BLaER1 treated with 17β-estradiol and CSF1 and Interleukin-3, amounts not matched to agents 10 nM and 100 nM (cell line): ENCODE data around the gene ITM2C.

Source experiments
- H3K27ac ChIP-seq, 11 experiments: shearing (Covaris generic); formaldehyde crosslinking; 2 replicates each; pipeline ENCODE4 v1.8.1; 2022
- H3K27me3 ChIP-seq, 11 experiments: shearing (Covaris generic); formaldehyde crosslinking; 2 replicates each; pipeline ENCODE4 v1.8.1; 2022
- H3K36me3 ChIP-seq, 11 experiments: shearing (Covaris generic); formaldehyde crosslinking; 2 replicates each; pipeline ENCODE4 v1.8.1; 2022
- H3K4me1 ChIP-seq, 10 experiments: shearing (Covaris generic); formaldehyde crosslinking; 2 replicates each; pipeline ENCODE4 v1.8.1; 2022
- H3K4me2 ChIP-seq, 11 experiments: shearing (Covaris generic); formaldehyde crosslinking; 2 replicates each; pipeline ENCODE4 v1.8.1; 2022
- H3K4me3 ChIP-seq, 10 experiments: shearing (Covaris generic); formaldehyde crosslinking; 2 replicates each; pipeline ENCODE4 v1.8.1; 2022
- H3K9ac ChIP-seq, 11 experiments: shearing (Covaris generic); formaldehyde crosslinking; 2 replicates each; pipeline ENCODE4 v1.8.1; 2022
- H3K9me3 ChIP-seq, 11 experiments: shearing (Covaris generic); formaldehyde crosslinking; replicated peaks in 1 of 11; 2 replicates each; pipeline ENCODE4 v1.8.1; 2022
- H4K20me1 ChIP-seq, 11 experiments: shearing (Covaris generic); formaldehyde crosslinking; 2 replicates each; pipeline ENCODE4 v1.8.1; 2022
- Cebpa-rat ChIP-seq, 11 experiments: shearing (Covaris generic); IDR thresholded peaks; 2 replicates each; pipeline ENCODE4 v1.8.1; 2022

The ITM2C gene

GRCh38 chr2:230908092-230908594 is 43.4 kb downstream of the ITM2C start:
- Histone ChIP-seq H3K27me3 (no peaks in the 10 kb centered on the region), H3K4me3 (peak overlapping the region in 9 of 10 experiments; percentile 1 to 69 (median 54); a peak in 16 of 20 replicates), H3K36me3 (no peaks in the 10 kb centered on the region), H3K27ac (peak overlapping the region in 9 of 11 experiments; percentile 79 to 95 (median 86); a peak in 19 of 22 replicates), H3K4me1 (peaks cover 54 to 85% (median 67%) of the 10 kb centered on the region in 10 experiments), H4K20me1 (no peaks in the 10 kb centered on the region), H3K9me3 (peaks cover 0 to 7% (median 0%) of the 10 kb centered on the region in 11 experiments; a peak in 2 of 22 replicates), H3K4me2 (peak overlapping the region; percentile 86 to 98 (median 95)), H3K9ac (peak overlapping the region in 9 of 11 experiments; percentile 55 to 77 (median 72); a peak in 18 of 22 replicates)
- TF ChIP-seq Cebpa-rat (IDR thresholded peaks at IDR 0.05) = no peak

GRCh38 chr2:230908595-230909191 is 44.0 kb downstream of the ITM2C start:
- peak overlapping the region in 9 of 10 experiments; percentile 1 to 69 (median 54); a peak in 15 of 20 replicates for H3K4me3 ChIP-seq
- no peaks in the 10 kb centered on the region for H4K20me1 ChIP-seq
- no peaks in the 10 kb centered on the region for H3K27me3 ChIP-seq
- H3K4me2 ChIP-seq = peak overlapping the region; percentile 86 to 98 (median 95)
- no peaks in the 10 kb centered on the region for H3K36me3 ChIP-seq
- peaks cover 54 to 90% (median 72%) of the 10 kb centered on the region in 10 experiments for H3K4me1 ChIP-seq
- H3K9ac ChIP-seq = peak overlapping the region in 9 of 11 experiments; percentile 55 to 77 (median 72); a peak in 18 of 22 replicates
- TF ChIP-seq Cebpa-rat (IDR thresholded peaks at IDR 0.05) = no peak
- peak overlapping the region in 9 of 11 experiments; percentile 79 to 95 (median 86); a peak in 19 of 22 replicates for H3K27ac ChIP-seq
- peaks cover 0 to 7% (median 0%) of the 10 kb centered on the region in 11 experiments; a peak in 2 of 22 replicates for H3K9me3 ChIP-seq

- Histone ChIP-seq H3K4me1 (peaks cover 53 to 99% (median 79%) of the 10 kb centered on the region in 10 experiments), H3K4me2 (peak overlapping the region; percentile 49 to 98 (median 95)), H3K27ac (peak overlapping the region in 9 of 11 experiments; percentile 79 to 95 (median 86); a peak in 18 of 22 replicates), H4K20me1 (no peaks in the 10 kb centered on the region), H3K36me3 (no peaks in the 10 kb centered on the region), H3K9ac (peak overlapping the region in 2 of 11 experiments; percentile 73 to 77; a peak in 2 of 22 replicates), H3K27me3 (no peaks in the 10 kb centered on the region), H3K9me3 (peaks cover 0 to 7% (median 0%) of the 10 kb centered on the region in 11 experiments; a peak in 2 of 22 replicates), H3K4me3 (no peak overlapping the region)
- no peak for TF ChIP-seq Cebpa-rat (IDR thresholded peaks at IDR 0.05)
These were observed 45.3 kb downstream of the ITM2C start for GRCh38 chr2:230909841-230910545.

- Histone ChIP-seq H3K4me2 (peak overlapping the region; percentile 34 to 98 (median 95); a peak in 18 of 22 replicates), H3K9me3 (peaks cover 0 to 7% (median 0%) of the 10 kb centered on the region in 11 experiments; a peak in 2 of 22 replicates), H3K36me3 (no peaks in the 10 kb centered on the region), H3K4me3 (no peak overlapping the region), H3K4me1 (peaks cover 46 to 99% (median 74%) of the 10 kb centered on the region in 10 experiments), H3K27me3 (no peaks in the 10 kb centered on the region), H3K9ac (no peak overlapping the region), H3K27ac (peak overlapping the region in 8 of 11 experiments; percentile 1 to 95 (median 85); a peak in 7 of 22 replicates), H4K20me1 (no peaks in the 10 kb centered on the region)
- TF ChIP-seq Cebpa-rat (IDR thresholded peaks at IDR 0.05) = no peak
These were observed 45.9 kb downstream of the ITM2C start for GRCh38 chr2:230910546-230911177.

- H4K20me1 ChIP-seq = no peaks in the 10 kb centered on the region
- H3K9ac ChIP-seq = no peak overlapping the region
- H3K36me3 ChIP-seq = no peaks in the 10 kb centered on the region
- no peak for TF ChIP-seq Cebpa-rat (IDR thresholded peaks at IDR 0.05)
- H3K27me3 ChIP-seq = no peaks in the 10 kb centered on the region
- no peak overlapping the region for H3K4me3 ChIP-seq
- no peak overlapping the region; a peak in 1 of 22 replicates for H3K27ac ChIP-seq
- H3K9me3 ChIP-seq = peaks cover 0 to 7% (median 0%) of the 10 kb centered on the region in 11 experiments; a peak in 2 of 22 replicates
- peaks cover 32 to 85% (median 60%) of the 10 kb centered on the region in 10 experiments for H3K4me1 ChIP-seq
- peak overlapping the region in 2 of 11 experiments; percentile 96 to 98; a peak in 3 of 22 replicates for H3K4me2 ChIP-seq
These were observed 47.3 kb downstream of the ITM2C start for GRCh38 chr2:230912046-230912445.

- Histone ChIP-seq H4K20me1 (no peaks in the 10 kb centered on the region), H3K27me3 (no peaks in the 10 kb centered on the region), H3K27ac (peak overlapping the region in 2 of 11 experiments; percentile 62 to 75; a peak in 2 of 22 replicates), H3K36me3 (no peaks in the 10 kb centered on the region), H3K9me3 (peaks cover 0 to 7% (median 0%) of the 10 kb centered on the region in 11 experiments; a peak in 2 of 22 replicates), H3K9ac (no peak overlapping the region), H3K4me1 (peaks cover 25 to 79% (median 53%) of the 10 kb centered on the region in 10 experiments), H3K4me2 (peak overlapping the region in 5 of 11 experiments; percentile 67 to 98 (median 70); a peak in 8 of 22 replicates), H3K4me3 (no peak overlapping the region)
- no peak for TF ChIP-seq Cebpa-rat (IDR thresholded peaks at IDR 0.05)
These were observed 48.0 kb downstream of the ITM2C start for GRCh38 chr2:230912724-230913123.

- H3K9ac ChIP-seq = peak overlapping the region in 4 of 11 experiments; percentile 0 to 46 (median 13); a peak in 4 of 22 replicates
- H3K4me1 ChIP-seq = peaks cover 17 to 70% (median 44%) of the 10 kb centered on the region in 10 experiments
- peak in 2 of 11 experiments; percentile 37 to 42; a peak in 3 of 22 replicates for TF ChIP-seq Cebpa-rat (IDR thresholded peaks at IDR 0.05)
- peak overlapping the region in 7 of 11 experiments; percentile 17 to 98 (median 67); a peak in 13 of 22 replicates for H3K4me2 ChIP-seq
- no peak overlapping the region for H3K4me3 ChIP-seq
- no peaks in the 10 kb centered on the region for H3K36me3 ChIP-seq
- H3K27me3 ChIP-seq = no peaks in the 10 kb centered on the region
- no peaks in the 10 kb centered on the region for H4K20me1 ChIP-seq
- H3K9me3 ChIP-seq = peaks cover 0 to 7% (median 0%) of the 10 kb centered on the region in 11 experiments; a peak in 2 of 22 replicates
- H3K27ac ChIP-seq = peak overlapping the region in 8 of 11 experiments; percentile 6 to 75 (median 54); a peak in 14 of 22 replicates
These were observed 48.8 kb downstream of the ITM2C start for GRCh38 chr2:230913406-230914143.
